ENCODE measurements around the gene WDR4. TPM values are rescaled to one million over a fixed set of nuclear protein-coding genes. Genes with fewer than 3 reads are reported as not detected.

Gene WDR4
- total and polyA plus RNA-seq, 10 of the 15 experiments (the other 5 are each of a cell fraction or from before 2014, with no cell fraction given): 2.1 to 45.3 (median 18.7) TPM

GRCh38 chr21:42815217-42815616 is 64.1 kb downstream of the WDR4 start:
- RAD21 ChIA-PET (ENCODE audit: unreplicated experiment): interaction anchor here (1.3 kb wide), 1 partner anchor 222 kb away, joined by 4 read pairs; no protein-coding TSS in a partner anchor
- no peaks in the 10 kb centered on the region for H4K20me1 ChIP-seq (ENCODE audit: control insufficient read depth, insufficient read depth)
- CTCF ChIA-PET: interaction anchor here (0.6 to 1.2 kb wide), 2 partner anchors 121 to 225 kb away, joined by 3 to 4 read pairs; no protein-coding TSS in a partner anchor
- H3K4me2 ChIP-seq (ENCODE audit: control insufficient read depth, insufficient read depth): no peak overlapping the region
- DNase-seq (ENCODE audit: low read depth, low spot score): no peak
- no peaks in the 10 kb centered on the region for H3K79me2 ChIP-seq (ENCODE audit: control insufficient read depth, insufficient read depth, low read length)
- TF ChIP-seq ZNF24 (IDR thresholded peaks at IDR 0.05) (no peak), RFX5 (IDR thresholded peaks at IDR 0.05; ENCODE audit: low read depth, low read length) (no peak), HDGF (IDR thresholded peaks at IDR 0.05) (no peak), RELA (IDR thresholded peaks at IDR 0.05; ENCODE audit: borderline replicate concordance, partially characterized antibody) (no peak), YBX1 (IDR thresholded peaks at IDR 0.05) (no peak), ZNF592 (IDR thresholded peaks at IDR 0.05) (no peak), IRF5 (IDR thresholded peaks at IDR 0.05; ENCODE audit: borderline replicate concordance) (no peak), ZNF687 (IDR thresholded peaks at IDR 0.05) (no peak), POLR2AphosphoS2 (IDR thresholded peaks at IDR 0.05; ENCODE audit: low read depth, low read length) (no peak), POU2F2 (IDR thresholded peaks at IDR 0.05; ENCODE audit: borderline replicate concordance, low read depth, low read length) (no peak), BHLHE40 (IDR thresholded peaks at IDR 0.05; ENCODE audit: borderline replicate concordance in 1 of 2, low read depth in 2 of 2, low read length in 1 of 2) (no peak), ZBED1 (IDR thresholded peaks at IDR 0.05; ENCODE audit: borderline replicate concordance) (no peak), GABPA (IDR thresholded peaks at IDR 0.05; ENCODE audit: low read depth) (no peak)
- intact Hi-C loops (cut with micrococcal nuclease; ENCODE audit: unreplicated experiment): loop anchor here (10.0 kb wide), 1 partner anchor 670 kb away; no protein-coding TSS in a partner anchor
- no peak overlapping the region for H2AFZ ChIP-seq (ENCODE audit: control insufficient read depth, low read depth, low read length)
- H3K9me3 ChIP-seq (replicated peaks; ENCODE audit: control insufficient read depth, insufficient read depth, low read length): no peaks in the 10 kb centered on the region; the same call in 2 of the 3 replicates
- H3K4me1 ChIP-seq (ENCODE audit: control insufficient read depth, insufficient read depth, low read length): no peaks in the 10 kb centered on the region; the same call in 1 of the 2 replicates
- no peak overlapping the region for H3K27ac ChIP-seq (ENCODE audit: control insufficient read depth, insufficient read depth)
- H3K4me3 ChIP-seq: no peak overlapping the region
- POLR2A ChIA-PET: no interaction called here
- WGBS (ENCODE audit: insufficient coverage, insufficient replicate concordance, low lambda C conversion rate, missing lambda C conversion rate): 0% methylated on average over 1 of the region's 1 CpG
- H3K27me3 ChIP-seq (replicated peaks in 1 of 2; ENCODE audit: control insufficient read depth in 2 of 2, insufficient read depth in 2 of 2, low read length in 1 of 2): no peaks in the 10 kb centered on the region
- BruUV-seq (replicated peaks): no TSS peak
- in situ Hi-C loops (cut with MboI): no loop called here
- H3K36me3 ChIP-seq (ENCODE audit: control insufficient read depth in 2 of 2, insufficient read depth in 2 of 2, low read length in 1 of 2): no peaks in the 10 kb centered on the region
- no peak for FAIRE-seq
- SMC1A ChIA-PET (ENCODE audit: uncharacterized antibody, unreplicated experiment): no interaction called here
- H3K9ac ChIP-seq (ENCODE audit: control insufficient read depth, insufficient read depth, low read length): no peak overlapping the region
- ATAC-seq: no peak
